HG03442 (cell line): ENCODE results near the gene SLC26A9.

Source experiments
- ATAC-seq: cut with Tn5 transposase; IDR thresholded peaks from one replicate; pipeline ENCODE4 v1.9.1; 2021; ENCODE audit warnings: mild to moderate bottlenecking, moderate library complexity; ENCODE audit not compliant: unreplicated experiment

Gene SLC26A9

DNA sequence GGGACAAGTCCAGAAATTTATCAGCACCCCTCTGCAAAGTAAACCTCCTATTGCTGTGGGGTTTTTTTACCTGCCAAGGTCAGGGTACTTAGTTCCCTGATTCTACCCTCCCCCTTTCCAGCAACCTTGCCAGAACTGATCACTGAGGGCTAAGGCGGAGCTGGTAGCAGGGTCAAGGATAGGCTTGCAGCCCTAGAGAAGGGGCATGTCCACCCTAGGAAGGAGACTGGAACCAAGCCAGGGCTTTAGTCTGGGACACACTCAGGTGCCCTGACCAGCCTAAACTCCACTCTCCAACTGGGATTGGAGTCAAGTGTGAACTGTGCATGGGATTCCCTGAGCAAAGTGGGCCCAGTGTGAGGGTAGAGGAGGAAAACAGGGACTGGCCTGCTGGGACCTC lies 6.5 kb upstream of the SLC26A9 start:
- ATAC-seq = no peak

DNA sequence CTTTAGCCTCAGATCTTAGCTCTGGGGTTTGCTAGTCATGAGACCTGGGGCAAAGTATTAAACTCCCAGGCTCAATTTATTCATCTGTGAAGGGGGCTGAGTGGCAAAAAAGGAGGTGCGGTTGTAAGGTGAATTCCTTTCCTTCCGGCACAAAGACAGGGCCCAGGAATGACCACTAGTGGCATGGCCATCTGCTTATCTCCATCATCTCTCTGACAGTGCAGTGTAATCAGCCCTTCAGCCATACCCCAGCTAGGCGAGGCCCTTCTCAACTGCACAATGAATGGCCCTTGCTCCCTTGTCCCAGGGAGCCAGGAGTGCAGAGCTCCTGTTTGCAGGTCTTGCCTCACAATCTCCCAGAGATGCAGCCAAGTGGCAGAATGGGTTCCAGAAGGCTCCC lies 5.6 kb upstream of the SLC26A9 start:
- ATAC-seq = no peak

DNA sequence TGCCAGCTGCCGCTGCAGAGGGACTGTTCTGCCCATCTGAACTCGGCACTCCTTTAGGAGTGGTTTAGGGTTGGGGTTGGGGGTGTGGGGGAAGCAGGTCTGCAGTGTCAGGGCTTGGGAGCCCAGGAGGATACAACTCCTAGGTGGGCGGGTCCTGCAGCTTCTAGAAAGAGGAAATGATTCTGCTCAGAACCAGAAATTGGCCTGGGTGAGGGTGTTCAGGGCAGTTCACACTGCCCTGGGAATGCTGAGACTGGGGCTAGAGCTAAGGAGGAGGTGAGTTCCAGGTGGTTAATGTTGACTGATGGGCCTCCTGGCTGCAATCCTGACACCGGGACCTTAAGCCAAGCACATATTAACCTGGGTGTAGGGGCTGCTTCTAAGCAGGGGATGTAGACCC lies 4.8 kb upstream of the SLC26A9 start:
- ATAC-seq = no peak

- no peak for ATAC-seq
Measured at GRCh38 chr1:205947024-205947423, 3.8 kb upstream of the SLC26A9 start.

DNA sequence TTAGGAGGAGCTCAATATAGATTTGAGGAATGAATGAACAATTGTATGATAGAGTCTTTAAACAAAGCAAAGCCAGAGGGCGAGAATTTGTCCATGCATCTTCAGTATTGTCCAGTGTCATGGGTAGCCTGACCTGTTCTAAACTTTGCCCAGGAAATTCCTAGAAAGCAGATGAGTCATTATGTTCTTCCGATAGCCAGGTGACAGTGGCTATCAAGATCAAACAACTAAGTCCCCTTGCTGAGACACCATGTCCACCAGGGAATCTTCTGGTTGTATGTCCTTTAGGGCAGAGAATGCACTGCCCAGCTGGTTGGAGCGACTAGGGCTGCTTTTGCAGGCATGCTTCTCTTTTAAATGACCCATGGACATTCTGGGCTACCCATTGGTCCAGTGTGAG lies 1.8 kb upstream of the SLC26A9 start:
- no peak for ATAC-seq

GRCh38 chr1:205944525-205944924 lies 1.3 kb upstream of the SLC26A9 start:
- ATAC-seq = no peak

DNA sequence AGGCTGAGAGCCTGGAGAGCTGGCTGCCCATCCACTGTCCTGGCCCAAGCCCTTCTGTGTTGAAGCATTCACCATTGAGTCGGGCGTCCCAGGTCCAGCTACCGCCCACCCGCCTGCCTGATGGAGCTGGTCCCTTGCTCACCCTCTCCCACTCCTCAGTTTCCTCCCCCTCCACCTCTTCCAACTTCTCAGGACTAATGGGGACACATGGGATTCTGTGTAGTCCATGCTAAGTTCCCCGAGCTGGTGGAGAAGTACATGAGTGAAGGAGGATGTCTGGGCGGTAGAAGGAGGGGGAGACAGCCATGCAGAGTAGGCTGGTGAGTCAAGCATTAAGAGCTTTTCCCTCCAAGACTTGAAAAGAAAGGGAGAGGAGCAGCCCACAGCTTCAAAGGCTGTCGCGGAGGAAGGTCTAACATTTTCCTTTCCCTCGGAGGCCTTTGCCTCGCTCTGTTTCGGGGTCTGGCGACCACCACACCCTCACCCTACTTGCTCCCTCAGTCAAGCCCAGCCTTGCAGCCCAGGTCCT lies 561 bp downstream of the SLC26A9 start:
- no peak for ATAC-seq

DNA sequence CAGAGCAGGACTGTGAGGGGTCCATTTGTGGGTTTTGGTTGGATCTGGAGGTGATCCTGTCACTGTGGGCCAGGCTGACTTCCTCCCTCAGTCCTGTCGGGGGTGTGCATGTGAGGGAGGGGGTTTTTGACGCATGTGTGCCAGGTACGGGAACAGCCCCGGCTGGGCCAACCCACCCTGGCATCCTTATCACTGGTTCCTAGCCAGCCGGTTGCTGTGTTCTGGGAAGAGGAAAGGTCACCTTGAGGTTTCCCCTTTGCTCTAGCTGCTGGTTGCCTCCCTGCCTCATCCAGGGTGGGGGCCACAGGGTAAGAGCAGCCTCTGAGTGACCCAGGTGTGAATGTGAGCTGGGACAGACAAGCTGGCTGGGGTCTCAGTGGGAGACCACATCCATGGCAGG lies 2.5 kb downstream of the SLC26A9 start:
- no peak for ATAC-seq

DNA sequence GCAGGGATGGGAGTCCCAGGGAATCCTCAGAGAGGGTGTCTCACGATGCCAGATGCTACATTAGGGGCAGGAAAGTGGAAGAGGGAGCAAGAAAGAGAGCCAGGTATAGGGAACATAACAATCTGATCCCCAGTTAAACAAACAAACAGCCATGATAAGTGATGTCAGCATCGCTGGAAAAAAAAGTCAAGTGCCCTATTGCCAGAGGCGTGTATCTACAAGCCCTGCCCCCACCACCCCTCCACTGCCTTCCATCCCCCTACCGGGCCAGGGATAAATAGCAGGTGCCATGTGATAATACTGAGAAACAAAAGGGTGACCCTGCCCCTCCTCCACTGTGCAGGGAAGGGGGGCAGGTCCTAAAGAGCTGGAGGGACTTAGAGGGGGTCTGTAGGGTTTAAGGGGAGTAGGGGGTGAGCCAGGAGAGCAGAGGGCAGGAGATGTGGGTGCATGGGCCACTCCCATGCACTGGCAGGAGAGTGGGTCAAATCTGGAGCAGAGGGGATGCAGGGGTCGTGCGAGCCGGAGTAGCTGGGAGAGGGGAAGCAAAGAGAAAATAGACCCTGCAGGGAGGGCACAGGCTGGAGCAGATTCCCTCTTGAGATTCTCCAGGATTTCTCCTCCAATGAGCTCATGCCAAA lies 3.4 kb downstream of the SLC26A9 start:
- ATAC-seq = no peak

GRCh38 chr1:205938682-205939081 lies 4.6 kb downstream of the SLC26A9 start:
- ATAC-seq = no peak

DNA sequence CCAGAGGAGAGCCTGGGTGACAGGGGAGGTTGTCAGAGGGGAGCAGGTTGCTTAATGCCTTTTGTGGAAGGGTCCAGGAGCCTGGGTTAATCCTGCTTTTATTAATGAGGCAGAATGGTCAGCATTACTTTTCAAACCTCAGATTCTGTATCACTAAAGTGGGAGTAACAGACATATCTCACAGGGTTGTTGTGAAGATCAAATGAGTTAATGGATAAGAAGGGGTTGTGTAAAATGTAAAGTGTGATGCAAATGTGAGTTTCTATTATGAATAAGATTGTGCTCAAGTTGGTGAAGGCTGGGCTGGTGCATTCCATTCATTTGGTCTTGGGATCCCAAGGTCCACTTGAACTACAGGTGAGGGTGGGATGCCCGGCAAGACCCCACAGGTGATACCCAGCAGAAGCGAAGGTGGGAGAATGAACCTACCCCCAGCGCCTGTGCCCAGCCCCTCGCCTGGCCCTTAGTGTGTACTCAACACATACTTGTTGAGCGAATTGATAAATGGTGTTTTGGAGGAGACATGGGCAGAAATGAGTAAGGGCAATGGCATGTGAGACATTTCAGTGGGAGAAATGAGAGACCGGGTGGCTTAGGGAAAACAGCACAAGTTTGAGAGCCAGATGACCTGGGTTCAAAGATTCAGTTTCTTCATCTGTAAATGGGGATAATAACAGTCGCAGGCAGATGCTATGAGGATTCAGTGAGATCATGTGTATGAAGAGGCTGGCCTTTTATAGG lies 6.2 kb downstream of the SLC26A9 start:
- no peak for ATAC-seq

- no peak for ATAC-seq
Measured at GRCh38 chr1:205936311-205936710, 6.9 kb downstream of the SLC26A9 start.

GRCh38 chr1:205935869-205936268 lies 7.4 kb downstream of the SLC26A9 start:
- ATAC-seq = no peak

DNA sequence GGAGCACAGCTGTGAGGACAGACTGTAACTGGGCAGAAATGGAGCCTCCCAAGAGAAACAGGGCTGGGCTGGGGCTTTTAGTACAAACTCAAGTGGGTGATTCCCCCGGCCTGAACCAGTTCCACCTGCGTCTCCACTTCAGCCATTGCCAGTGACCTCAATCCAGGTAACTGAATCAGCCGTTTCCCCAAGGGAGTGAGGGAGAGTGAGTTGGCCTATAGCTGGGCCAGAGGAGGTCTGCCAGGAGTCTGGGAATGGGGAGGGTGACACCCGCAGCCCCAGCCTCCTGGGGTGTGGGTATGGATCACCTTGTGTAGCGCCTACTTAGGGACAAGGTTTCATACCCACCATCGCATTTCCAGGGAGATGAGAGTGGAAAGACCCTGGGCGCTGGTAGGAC lies 8.5 kb downstream of the SLC26A9 start:
- no peak for ATAC-seq

- no peak for ATAC-seq
Measured at GRCh38 chr1:205933671-205934618, 9.3 kb downstream of the SLC26A9 start.

DNA sequence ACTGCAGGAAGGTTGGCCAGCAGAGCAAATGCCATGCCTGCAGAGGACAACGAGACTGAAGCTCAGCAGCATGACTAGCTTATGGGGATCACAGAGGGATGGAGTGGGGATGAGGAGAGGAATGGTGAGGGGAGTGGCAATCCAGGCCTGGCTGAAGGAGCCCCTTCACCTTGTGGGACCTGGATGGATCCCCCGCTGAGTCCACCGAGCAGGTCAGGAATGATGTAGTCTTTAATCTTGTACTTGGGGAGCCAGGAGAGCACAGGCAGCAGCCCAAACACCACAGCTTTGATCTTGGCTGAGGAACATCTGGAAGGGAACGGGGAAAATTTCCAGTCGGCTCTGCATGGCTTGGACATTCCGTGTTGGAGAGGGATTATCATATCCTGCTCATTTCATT lies 10.5 kb downstream of the SLC26A9 start:
- ATAC-seq = no peak

DNA sequence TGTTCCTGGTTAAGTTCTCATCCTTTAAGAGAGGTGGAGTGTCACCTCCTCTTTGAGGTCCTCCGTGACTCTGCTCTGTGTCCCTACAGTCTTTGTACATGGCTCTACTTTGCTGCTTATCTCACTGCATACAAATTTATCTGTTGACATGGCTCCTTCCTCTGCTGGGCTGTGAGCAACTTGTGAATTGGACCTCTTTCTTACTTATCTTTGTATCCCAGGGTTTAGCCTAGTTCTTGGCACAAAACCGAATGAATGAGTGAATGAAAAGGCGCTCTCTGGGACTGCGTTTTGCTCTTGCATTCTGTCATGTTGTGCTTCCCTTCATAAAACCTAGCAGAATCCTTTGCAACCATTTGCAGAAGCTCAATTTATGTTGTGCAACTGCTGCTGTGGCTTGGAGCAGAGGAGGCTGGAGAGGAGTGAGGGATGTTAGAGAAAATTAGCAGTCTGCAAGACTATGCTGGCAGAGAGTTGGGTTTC lies 12.4 kb downstream of the SLC26A9 start:
- no peak for ATAC-seq

GRCh38 chr1:205930195-205930577 lies 13.1 kb downstream of the SLC26A9 start:
- ATAC-seq = no peak

DNA sequence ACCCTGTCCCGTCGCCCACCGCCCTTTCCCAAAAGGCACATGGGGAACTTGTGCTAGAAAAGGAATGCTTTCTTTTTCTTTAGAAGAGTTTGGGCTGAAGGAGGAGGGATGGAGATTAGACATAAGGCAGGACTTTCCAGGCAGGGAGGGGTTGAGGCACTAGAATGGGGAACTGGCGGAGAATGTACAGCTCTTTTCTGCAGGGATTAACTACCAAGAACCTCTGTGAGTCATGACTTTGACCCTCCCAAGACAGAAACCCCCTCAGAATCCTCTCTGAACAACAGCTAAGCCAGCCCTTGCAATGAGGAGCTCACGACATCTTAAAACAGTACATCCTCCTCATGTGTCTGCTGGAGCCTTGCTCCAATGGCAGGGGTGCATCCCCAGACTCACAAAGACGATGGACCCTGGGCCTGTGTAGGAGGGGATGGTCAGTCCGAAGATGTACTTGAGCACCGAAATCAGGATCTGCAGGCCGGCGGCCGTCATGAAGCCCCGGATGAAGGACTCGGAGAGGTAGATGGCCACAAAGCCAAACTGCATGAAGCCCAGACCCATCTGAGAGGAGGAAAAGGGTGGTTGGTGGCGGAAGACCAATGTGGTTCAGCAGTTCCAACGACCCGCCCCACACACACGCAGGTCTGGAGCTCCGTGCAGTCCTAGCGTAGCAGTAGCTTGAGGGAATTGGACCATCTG lies 13.6 kb downstream of the SLC26A9 start:
- ATAC-seq = no peak

- ATAC-seq = no peak
Measured at GRCh38 chr1:205928317-205928716, 14.9 kb downstream of the SLC26A9 start.

DNA sequence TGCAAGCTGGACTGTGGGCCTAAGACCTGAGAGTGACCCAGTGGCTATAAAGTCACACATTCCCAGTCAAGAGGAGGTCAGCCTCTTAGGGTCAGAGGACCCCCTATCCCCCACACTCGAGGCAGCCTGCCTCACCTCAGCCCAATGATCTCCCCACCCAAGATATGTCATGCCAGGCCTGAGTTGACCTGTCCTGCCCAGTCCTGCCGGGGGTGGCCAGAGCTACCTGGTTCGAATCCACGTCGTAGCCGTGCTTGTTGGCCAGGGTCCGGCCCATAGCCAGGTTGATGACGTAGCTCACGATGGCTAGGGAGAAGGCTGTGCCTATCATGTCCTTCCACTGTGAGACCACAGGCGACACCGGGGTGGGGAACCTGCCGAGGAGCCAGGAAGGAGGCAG lies 15.6 kb downstream of the SLC26A9 start:
- no peak for ATAC-seq
